ENCODE measurements around the gene RTN4.

- TF ChIP-seq POLR2A (IDR thresholded peaks at IDR 0.05) (no peak), CTCF (IDR thresholded peaks at IDR 0.05) (no peak), EP300 (IDR thresholded peaks at IDR 0.05) (no peak)
Observed at GRCh38 chr2:54964271-54964670, 86.0 kb downstream of the RTN4 start.
